ENCODE measurements around the gene OR52E4.

OR52E4 gene

GRCh38 chr11:5880329-5880728, at the start of gene OR52E4:
TSS of gene OR52E4 (plus strand) at chr11:5880629. CDS start at chr11:5884293, 3,664 bp downstream.
- DNase-seq: no peak

- no peak for DNase-seq
Measured at GRCh38 chr11:5831196-5831829, 49.1 kb upstream of the OR52E4 start.

- no peak for DNase-seq
Measured at GRCh38 chr11:5833446-5833845, 47.0 kb upstream of the OR52E4 start.

GRCh38 chr11:5837695-5838094, 42.7 kb upstream of the OR52E4 start:
- no peak for DNase-seq

- no peak for DNase-seq
Measured at GRCh38 chr11:5841797-5842196, 38.6 kb upstream of the OR52E4 start, which contains the start of gene OR52E6. TSS of gene OR52E6 (minus strand) at chr11:5841897. CDS start at chr11:5841897, 0 bp downstream.

- DNase-seq: no peak
Measured at GRCh38 chr11:5846701-5847100, 33.7 kb upstream of the OR52E4 start.

GRCh38 chr11:5847711-5848110, 32.7 kb upstream of the OR52E4 start:
- DNase-seq: no peak

GRCh38 chr11:5851002-5851401, 29.4 kb upstream of the OR52E4 start:
- no peak for DNase-seq

GRCh38 chr11:5857590-5857989, 22.8 kb upstream of the OR52E4 start, which contains the start of gene OR52E8:
TSS of gene OR52E8 (minus strand) at chr11:5857690. CDS start at chr11:5857690, 0 bp downstream.
- DNase-seq: no peak

GRCh38 chr11:5865826-5866225, 14.6 kb upstream of the OR52E4 start:
- no peak for DNase-seq

- DNase-seq: no peak
Measured at GRCh38 chr11:5878564-5878963, 1.9 kb upstream of the OR52E4 start.

- no peak for DNase-seq
Measured at GRCh38 chr11:5881756-5882155, 1.3 kb downstream of the OR52E4 start.

GRCh38 chr11:5887172-5887571, 6.7 kb downstream of the OR52E4 start:
- DNase-seq: no peak

- DNase-seq: no peak
Measured at GRCh38 chr11:5887661-5888060, 7.2 kb downstream of the OR52E4 start.

GRCh38 chr11:5891216-5891800, 10.9 kb downstream of the OR52E4 start:
- no peak for DNase-seq

- DNase-seq: no peak
Measured at GRCh38 chr11:5892908-5893307, 12.5 kb downstream of the OR52E4 start, which contains the start of gene OR52E5. TSS of gene OR52E5 (plus strand) at chr11:5893208. CDS start at chr11:5900777, 7,569 bp downstream.

- DNase-seq: no peak
Measured at GRCh38 chr11:5899534-5899933, 19.1 kb downstream of the OR52E4 start.

- DNase-seq: no peak
Measured at GRCh38 chr11:5910540-5910939, 30.1 kb downstream of the OR52E4 start.

- no peak for DNase-seq
Measured at GRCh38 chr11:5922749-5923426, 42.5 kb downstream of the OR52E4 start.

- DNase-seq: no peak
Measured at GRCh38 chr11:5923427-5923776, 43.0 kb downstream of the OR52E4 start.

- no peak for DNase-seq
Measured at GRCh38 chr11:5923794-5924193, 43.4 kb downstream of the OR52E4 start.

GRCh38 chr11:5928271-5928670, 47.8 kb downstream of the OR52E4 start:
- no peak for DNase-seq

GRCh38 chr11:5928811-5929210, 48.4 kb downstream of the OR52E4 start:
- DNase-seq: no peak
